B cell (primary cell): ENCODE measurements around the gene DLX1. TPM values are rescaled to one million over a fixed set of nuclear protein-coding genes. Genes with fewer than 3 reads are reported as not detected.

Experiments
- ATAC-seq: fragments of 200-7000 bp; cut with Tn5 transposase; one replicate; pipeline ENCODE4 v1.10.0; 2021; ENCODE audit warnings: low read depth, mild to moderate bottlenecking, moderate number of reproducible peaks, moderate library complexity
- CTCF ChIA-PET: fragments of 350-600 bp; sonication (Branson Sonifier 250); formaldehyde crosslinking; loops from one replicate; lab custom pipeline; 2021; ENCODE audit warnings: antibody characterized with exemption, inconsistent platforms; lab: Charles Lee
- POLR2A ChIA-PET: fragments of 350-600 bp; sonication (Branson Sonifier 250); formaldehyde crosslinking; loops from one replicate; lab custom pipeline; 2021; ENCODE audit warnings: antibody characterized with exemption; lab: Charles Lee
- DNase-seq: peaks from one replicate; pipeline ENCODE4 v3.0.0; 2013
- H2AFZ ChIP-seq: 2 replicates; pipeline ENCODE4 v1.6.1; 2012; ENCODE audit warnings: mild to moderate bottlenecking, low read depth, low read length; ENCODE audit not compliant: insufficient read depth, poor library complexity, severe bottlenecking
- H3K27ac ChIP-seq, 2 donors: 1 replicate in 1 of 2; 2 replicates in 1 of 2; pipeline ENCODE4 v1.5.1; 2012 to 2013; ENCODE audit warnings: low read length in 2 of 2, mild to moderate bottlenecking in 2 of 2, moderate library complexity in 1 of 2
- H3K27me3 ChIP-seq, 4 experiments: fragments of 200-600 bp in 1 of 4; sonication (generic) in 1 of 4; replicated peaks in 1 of 4; 1 replicate in 2 of 4; 2 replicates in 2 of 4; pipeline versions ENCODE4 v1.6.1 to v1.7.0; 2013 to 2016; ENCODE audit warnings: low read length in 3 of 4, mild to moderate bottlenecking in 2 of 4, mixed read lengths in 1 of 4, moderate library complexity in 1 of 4; ENCODE audit not compliant: insufficient read depth in 4 of 4, control insufficient read depth in 3 of 4; ENCODE audit errors: control extremely low read depth in 1 of 4
- H3K36me3 ChIP-seq, 2 experiments: replicated peaks in 1 of 2; 1 replicate in 1 of 2; 2 replicates in 1 of 2; pipeline versions ENCODE4 v1.6.1 to v1.7.1; 2013; ENCODE audit warnings: low read length in 1 of 2; ENCODE audit not compliant: insufficient read depth in 2 of 2, control insufficient read depth in 1 of 2; ENCODE audit errors: control extremely low read depth in 1 of 2, extremely low read depth in 1 of 2
- H3K4me1 ChIP-seq, 2 donors: fragments of 200-600 bp in 1 of 2; sonication (generic) in 1 of 2; 1 replicate in 1 of 2; 2 replicates in 1 of 2; pipeline versions ENCODE4 v1.5.1 to v1.6.1; 2013 to 2017; ENCODE audit warnings: low read length in 2 of 2; ENCODE audit not compliant: control insufficient read depth in 2 of 2, insufficient read depth in 2 of 2
- H3K4me2 ChIP-seq: replicated peaks from 2 replicates; pipeline ENCODE3; 2012; ENCODE audit warnings: mild to moderate bottlenecking, low read depth, low read length; ENCODE audit not compliant: poor library complexity, severe bottlenecking
- H3K4me3 ChIP-seq, 5 experiments: fragments of 200-600 bp in 1 of 5; sonication (generic) in 1 of 5; 1 replicate in 3 of 5; 2 replicates in 2 of 5; pipeline versions ENCODE4 v1.5.1 to v1.7.0; 2011 to 2016; ENCODE audit warnings: low read length in 4 of 5, mild to moderate bottlenecking in 4 of 5, low read depth in 2 of 5, control low read depth in 1 of 5, moderate library complexity in 1 of 5; ENCODE audit not compliant: insufficient read depth in 1 of 5; ENCODE audit errors: control extremely low read depth in 1 of 5, extremely low read depth in 1 of 5
- H3K79me2 ChIP-seq: fragments of 200-600 bp; sonication (generic); one replicate; pipeline ENCODE4 v1.6.0; 2016; ENCODE audit warnings: low read length; ENCODE audit not compliant: control insufficient read depth, insufficient read depth
- H3K9ac ChIP-seq: fragments of 200-600 bp; sonication (generic); 2 replicates; pipeline ENCODE4 v1.6.1; 2017; ENCODE audit warnings: mild to moderate bottlenecking, low read length, moderate library complexity
- H3K9me3 ChIP-seq, 3 donors: one replicate each; pipeline versions ENCODE4 v1.6.1 to v1.7.1; 2013; ENCODE audit warnings: low read length in 2 of 3; ENCODE audit not compliant: control insufficient read depth in 2 of 3, insufficient read depth in 1 of 3; ENCODE audit errors: control extremely low read depth in 1 of 3
- H4K20me1 ChIP-seq: 2 replicates; pipeline ENCODE4 v1.6.0; 2012; ENCODE audit warnings: mild to moderate bottlenecking, low read length; ENCODE audit not compliant: insufficient read depth, control insufficient read depth, poor library complexity, severe bottlenecking
- H3K27ac Mint-ChIP-seq: one replicate; pipeline ENCODE4 v1.8.0; 2021; ENCODE audit warnings: mixed read lengths
- H3K27me3 Mint-ChIP-seq: one replicate; pipeline ENCODE4 v1.8.0; 2021; ENCODE audit warnings: mixed read lengths
- H3K4me1 Mint-ChIP-seq: one replicate; pipeline ENCODE4 v1.8.0; 2021; ENCODE audit warnings: mixed read lengths
- H3K4me3 Mint-ChIP-seq: one replicate; pipeline ENCODE4 v1.8.0; 2021; ENCODE audit warnings: mixed read lengths
- H3K9me3 Mint-ChIP-seq: one replicate; pipeline ENCODE4 v1.8.0; 2022; ENCODE audit warnings: mixed read lengths; ENCODE audit not compliant: insufficient read depth
- EZH2 ChIP-seq: IDR thresholded peaks from 2 replicates; pipeline ENCODE4 v1.6.1; 2012; ENCODE audit warnings: borderline replicate concordance, low read depth, mild to moderate bottlenecking, moderate library complexity, low read length; ENCODE audit not compliant: insufficient read depth, poor library complexity, severe bottlenecking
- WGBS: methylation state at CpG from one replicate; pipeline ENCODE4 v1.1.5; 2013; ENCODE audit warnings: missing lambda C conversion rate; ENCODE audit not compliant: insufficient coverage; 5-methylcytosine and 5-hydroxymethylcytosine counted together
- intact Hi-C: fragments of 100-400 bp; cut with micrococcal nuclease; formaldehyde crosslinking; loops from one replicate; pipeline ENCODE4 v1.10.0; 2022
- polyA plus RNA-seq: library from polyadenylated mRNA; depleted of rRNA; stranded (reverse); fragments of >200 nt; gene quantifications from 2 replicates; pipeline ENCODE4 v1.2.3, GENCODE V29; 2012
- total RNA-seq, 2 donors: library from RNA; stranded (reverse); fragments of 120-200 nt in 1 of 2; gene quantifications; 1 replicate in 1 of 2; 2 replicates in 1 of 2; pipeline versions ENCODE4 v1.2.3 to v1.2.4, GENCODE V29; 2013 to 2022
- TF ChIP-seq, protein P1 (sequence below): fragments of 200-600 bp; IDR thresholded peaks from one replicate; pipeline ENCODE4 v1.8.0; 2022; ENCODE audit warnings: antibody characterized with exemption, mild to moderate bottlenecking

The DLX1 gene
- total and polyA plus RNA-seq, 2 donors (not counting 1 experiment from before 2014, with no cell fraction given), result not detected

DNA sequence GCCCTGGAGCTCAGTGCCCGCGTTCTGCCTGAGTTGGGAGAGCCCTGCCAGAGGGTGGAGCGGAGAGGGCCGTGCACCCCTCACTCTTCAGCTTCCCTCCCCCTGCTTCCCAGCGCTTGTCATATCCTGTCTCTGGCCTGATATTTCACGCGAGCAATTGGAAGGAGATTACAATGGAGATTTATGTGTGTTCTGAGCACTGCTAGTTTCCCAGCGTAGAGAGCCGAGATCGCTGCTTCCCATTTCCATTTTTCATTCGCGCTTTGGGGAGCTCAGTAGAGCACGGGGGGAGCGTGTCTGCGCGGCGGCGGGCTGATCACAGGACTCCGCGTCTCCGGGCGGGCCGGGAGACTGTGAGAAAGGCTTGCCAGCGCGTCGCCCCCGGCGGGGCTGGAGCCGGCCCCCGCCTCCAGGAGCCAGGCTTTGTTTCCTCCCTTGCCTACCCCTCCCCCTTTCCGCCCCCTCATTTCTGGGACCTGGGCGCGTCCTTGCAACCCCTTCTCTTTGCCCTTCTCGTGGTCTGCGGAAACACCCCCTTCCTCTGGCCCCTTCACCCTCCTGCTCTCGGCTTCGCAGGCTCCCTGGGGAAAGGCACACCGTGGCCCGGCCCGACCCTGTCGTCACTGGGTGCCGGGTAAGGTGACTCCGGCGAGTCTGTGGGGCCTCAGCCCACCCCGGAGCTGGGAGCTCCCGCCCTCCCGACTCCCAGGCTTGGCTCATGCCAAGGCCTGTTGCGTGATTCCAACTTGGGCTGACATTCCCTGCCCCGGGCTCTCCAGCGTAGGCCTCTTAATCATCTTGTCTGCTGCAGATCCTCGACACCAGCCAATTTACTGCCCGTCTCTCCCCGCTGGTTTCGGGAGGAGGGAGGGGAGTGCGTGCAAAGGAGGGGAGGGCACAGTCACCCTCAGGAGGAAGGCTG, 11.6 kb downstream of the DLX1 start:
- ChIA-PET POLR2A (no interaction called here), CTCF (interaction anchor here (1.2 kb wide), 1 partner anchor 12 kb away, joined by 3 read pairs; the partner anchor contains the start of gene DLX1)
- H3K4me1 ChIP-seq, result peaks cover 69 to 87% of the 10 kb centered on the region in 2 donors
- TF ChIP-seq EZH2, result peak; percentile 89
- TF ChIP-seq, protein P1, sequence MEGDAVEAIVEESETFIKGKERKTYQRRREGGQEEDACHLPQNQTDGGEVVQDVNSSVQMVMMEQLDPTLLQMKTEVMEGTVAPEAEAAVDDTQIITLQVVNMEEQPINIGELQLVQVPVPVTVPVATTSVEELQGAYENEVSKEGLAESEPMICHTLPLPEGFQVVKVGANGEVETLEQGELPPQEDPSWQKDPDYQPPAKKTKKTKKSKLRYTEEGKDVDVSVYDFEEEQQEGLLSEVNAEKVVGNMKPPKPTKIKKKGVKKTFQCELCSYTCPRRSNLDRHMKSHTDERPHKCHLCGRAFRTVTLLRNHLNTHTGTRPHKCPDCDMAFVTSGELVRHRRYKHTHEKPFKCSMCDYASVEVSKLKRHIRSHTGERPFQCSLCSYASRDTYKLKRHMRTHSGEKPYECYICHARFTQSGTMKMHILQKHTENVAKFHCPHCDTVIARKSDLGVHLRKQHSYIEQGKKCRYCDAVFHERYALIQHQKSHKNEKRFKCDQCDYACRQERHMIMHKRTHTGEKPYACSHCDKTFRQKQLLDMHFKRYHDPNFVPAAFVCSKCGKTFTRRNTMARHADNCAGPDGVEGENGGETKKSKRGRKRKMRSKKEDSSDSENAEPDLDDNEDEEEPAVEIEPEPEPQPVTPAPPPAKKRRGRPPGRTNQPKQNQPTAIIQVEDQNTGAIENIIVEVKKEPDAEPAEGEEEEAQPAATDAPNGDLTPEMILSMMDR, result no peak
- H3K4me3 ChIP-seq, result peak overlapping the region in 1 of 5 experiments; percentile 50
- H3K9ac ChIP-seq, result peak overlapping the region; percentile 32
- H3K9me3 ChIP-seq, result peaks cover 0 to 87% (median 2%) of the 10 kb centered on the region in 3 donors
- H3K4me2 ChIP-seq, result peak overlapping the region; percentile 76
- WGBS, result 3% methylated on average over 46 of the region's 55 CpGs
- no peak overlapping the region for H2AFZ ChIP-seq
- no peaks in the 10 kb centered on the region for H3K79me2 ChIP-seq
- H4K20me1 ChIP-seq, result peaks cover 15% of the 10 kb centered on the region
- Mint-ChIP-seq H3K27me3 (peaks cover 60% of the 10 kb centered on the region), H3K27ac (peak overlapping the region; percentile 61), H3K4me3 (peak overlapping the region; percentile 90), H3K9me3 (no peaks in the 10 kb centered on the region), H3K4me1 (peaks cover 42% of the 10 kb centered on the region)
- ATAC-seq, result peak; percentile 11
- no peak overlapping the region for H3K27ac ChIP-seq
- intact Hi-C loops, result loop anchor here (5.0 kb wide), 1 partner anchor 1280 kb away; the partner anchor contains the start of gene GAD1
- H3K27me3 ChIP-seq, result peaks cover 7 to 100% (median 90%) of the 10 kb centered on the region in 4 experiments
- DNase-seq, result peak; percentile 54
- H3K36me3 ChIP-seq, result no peaks in the 10 kb centered on the region
